SU-DHL-6 (cell line): ENCODE results near the gene IGF2BP2.

ENCODE experiments used
- CTCF ChIP-seq: fragments of 200-600 bp; sonication (generic); IDR thresholded peaks from one replicate; pipeline ENCODE4 v1.5.1; 2017; ENCODE audit warnings: antibody characterized with exemption, mild to moderate bottlenecking, low read length, moderate library complexity; ENCODE audit not compliant: insufficient read depth, poor library complexity, severe bottlenecking
- EZH2phosphoT487 ChIP-seq: fragments of 200-600 bp; sonication (generic), shearing (Covaris generic); conservative IDR thresholded peaks from 2 replicates; pipeline ENCODE4 v1.6.1; 2018; ENCODE audit warnings: mild to moderate bottlenecking, antibody characterized with exemption, low read length, moderate library complexity, mixed read lengths

- TF ChIP-seq CTCF: no peak
- no peak for TF ChIP-seq EZH2phosphoT487
These were observed 59.9 kb downstream of the IGF2BP2 start for GRCh38 chr3:185764980-185765370.
